Measurements from ENCODE around the gene SMARCC1. TPM values are rescaled to one million over a fixed set of nuclear protein-coding genes. Genes with fewer than 3 reads are reported as not detected.

SMARCC1 gene
- polyA plus RNA-seq, 1 experiment = 38.5 TPM

- no peak for DNase-seq (ENCODE audit: low read depth, low spot score)
- Histone ChIP-seq H3K9me3 (ENCODE audit: control insufficient read depth, insufficient read depth, low read length) (no peaks in the 10 kb centered on the region; the same call in 1 of the 2 replicates), H3K27me3 (ENCODE audit: control insufficient read depth, insufficient read depth, low read length) (peaks cover 13% of the 10 kb centered on the region), H3K27ac (ENCODE audit: low read depth, low read length) (no peak overlapping the region), H3K4me3 (ENCODE audit: low read depth, low read length) (no peak overlapping the region)
- ChIA-PET CTCF (interaction anchor here (0.6 kb wide), 1 partner anchor 14 kb away, joined by 7 read pairs; no protein-coding TSS in a partner anchor), POLR2A (no interaction called here)
- TF ChIP-seq CTCF (IDR thresholded peaks at IDR 0.05; ENCODE audit: low read depth, low read length) = no peak
Measured at GRCh38 chr3:47536221-47536891, 245.3 kb downstream of the SMARCC1 start.

Small RNAs within 50 kb of the gene (small RNA-seq; reads per million reads assigned to genes)
- not detected for gene RF02271 (ENCODE audit: insufficient read length, low read depth)
- not detected for gene RN7SL870P (ENCODE audit: insufficient read length, low read depth)

Other genes with a start within 250 kb of the SMARCC1 start
- gene CSPG5, start 203.0 kb downstream of the SMARCC1 start, polyA plus RNA-seq (2011; rRNA removed) = not detected in 2 replicates
- gene DHX30, start 21.2 kb upstream of the SMARCC1 start, polyA plus RNA-seq (2011; rRNA removed) = 30.7 and 36.1 TPM in 2 replicates
- gene MAP4, start 234.5 kb upstream of the SMARCC1 start, polyA plus RNA-seq (2011; rRNA removed) = 263 and 285 TPM in 2 replicates

Data from AG04450 (cell line).